Testis (tissue), 3 donors: ENCODE measurements around the gene HLA-A. TPM values are rescaled to one million over a fixed set of nuclear protein-coding genes. Genes with fewer than 3 reads are reported as not detected.

Experiments
- DNase-seq: peaks from one replicate; pipeline ENCODE4 v3.0.0-alpha.2; 2019
- H3K27ac ChIP-seq, 2 donors: fragments of 200-600 bp; sonication (generic); one replicate each; pipeline ENCODE4 v1.5.1; 2019
- H3K27me3 ChIP-seq: fragments of 200-600 bp; sonication (generic); one replicate; pipeline ENCODE4 v1.5.1; 2019
- H3K36me3 ChIP-seq: fragments of 200-600 bp; sonication (generic); one replicate; pipeline ENCODE4 v1.5.1; 2017; ENCODE audit warnings: low read depth; ENCODE audit errors: missing control alignments
- H3K4me1 ChIP-seq: fragments of 200-600 bp; sonication (generic); one replicate; pipeline ENCODE4 v1.5.1; 2019
- H3K4me3 ChIP-seq, 2 donors: fragments of 200-600 bp; sonication (generic); one replicate each; pipeline ENCODE4 v1.5.1; 2017 to 2019
- H3K9me3 ChIP-seq: fragments of 200-600 bp; sonication (generic); one replicate; pipeline ENCODE4 v1.5.1; 2017
- CTCF ChIP-seq, 3 experiments: fragments of 450-650 bp in 2 of 3; fragments of 200-600 bp in 1 of 3; sonication (generic) in 1 of 3; IDR thresholded peaks; one replicate each; pipeline ENCODE4 v1.5.1; 2016 to 2019; ENCODE audit warnings: antibody characterized with exemption in 3 of 3, mild to moderate bottlenecking in 2 of 3, moderate library complexity in 1 of 3
- POLR2A ChIP-seq: fragments of 450-650 bp; IDR thresholded peaks from one replicate; pipeline ENCODE4 v1.6.1; 2017; ENCODE audit warnings: antibody characterized with exemption, mild to moderate bottlenecking, moderate library complexity
- WGBS, 2 donors: methylation state at CpG; one replicate each; pipeline ENCODE4 v1.1.5; 2018; 5-methylcytosine and 5-hydroxymethylcytosine counted together
- intact Hi-C: fragments of 100-400 bp; cut with DNase I; formaldehyde crosslinking; loops from one replicate; pipeline ENCODE4 v1.15.1; 2023; ENCODE audit warnings: low total_unique reads
- polyA plus RNA-seq: library from polyadenylated mRNA; stranded (reverse); fragments of 350-450 nt; fragmentation: Illumina TruSeq; extraction: RNeasy Lipid Tissue Mini Kit (QIAGEN cat#74804); gene quantifications from one replicate; pipeline ENCODE4 v1.2.3, GENCODE V29; 2014; ENCODE audit warnings: low read depth, low replicate concordance; ENCODE audit not compliant: insufficient read depth
- total RNA-seq, 2 donors: library from RNA; depleted of rRNA; stranded (reverse); fragments of >200 nt; gene quantifications; one replicate each; pipeline ENCODE4 v1.2.3, GENCODE V29; 2016

Gene HLA-A
- total and polyA plus RNA-seq, 3 donors from 2014 or later, result 282 to 586 (median 504) TPM

- Histone ChIP-seq H3K4me1 (no peaks in the 10 kb centered on the region), H3K27ac (no peak overlapping the region), H3K4me3 (no peak overlapping the region), H3K36me3 (no peaks in the 10 kb centered on the region), H3K9me3 (no peaks in the 10 kb centered on the region), H3K27me3 (no peaks in the 10 kb centered on the region)
- no peak for DNase-seq
- TF ChIP-seq CTCF (IDR thresholded peaks at IDR 0.05) (no peak), POLR2A (no peak)
- intact Hi-C loops, result no loop called here
- WGBS, 2 donors, result 64 to 88% methylated on average over 1 of the region's 1 CpG
Measured at GRCh38 chr6:29916741-29917140, 25.6 kb upstream of the HLA-A start.

- Histone ChIP-seq H3K27ac (no peak overlapping the region), H3K4me1 (no peaks in the 10 kb centered on the region), H3K36me3 (no peaks in the 10 kb centered on the region), H3K9me3 (no peaks in the 10 kb centered on the region), H3K27me3 (no peaks in the 10 kb centered on the region), H3K4me3 (no peak overlapping the region)
- no peak for TF ChIP-seq POLR2A
- TF ChIP-seq CTCF (IDR thresholded peaks at IDR 0.05), result no peak
- intact Hi-C loops, result no loop called here
- WGBS, 2 donors, result 68 to 89% methylated on average over 2 of the region's 2 CpGs
- DNase-seq, result no peak
Measured at GRCh38 chr6:29917857-29918256, 24.5 kb upstream of the HLA-A start.

GRCh38 chr6:29919506-29920445 lies 22.6 kb upstream of the HLA-A start:
- TF ChIP-seq POLR2A (no peak), CTCF (IDR thresholded peaks at IDR 0.05) (no peak)
- no peaks in the 10 kb centered on the region for H3K27me3 ChIP-seq
- H3K36me3 ChIP-seq, result no peaks in the 10 kb centered on the region
- no peaks in the 10 kb centered on the region for H3K4me1 ChIP-seq
- WGBS, 2 donors, result 75 to 80% methylated on average over 1 of the region's 1 CpG
- H3K4me3 ChIP-seq, result no peak overlapping the region
- DNase-seq, result no peak
- no peak overlapping the region for H3K27ac ChIP-seq
- H3K9me3 ChIP-seq, result no peaks in the 10 kb centered on the region
- intact Hi-C loops, result no loop called here

GRCh38 chr6:29924287-29924686 lies 18.0 kb upstream of the HLA-A start:
- Histone ChIP-seq H3K36me3 (no peaks in the 10 kb centered on the region), H3K4me3 (no peak overlapping the region), H3K9me3 (no peaks in the 10 kb centered on the region), H3K27me3 (no peaks in the 10 kb centered on the region), H3K27ac (no peak overlapping the region), H3K4me1 (no peaks in the 10 kb centered on the region)
- 86 to 98% methylated on average over 3 of the region's 3 CpGs for WGBS, 2 donors
- intact Hi-C loops, result no loop called here
- TF ChIP-seq CTCF (IDR thresholded peaks at IDR 0.05) (no peak), POLR2A (no peak)
- no peak for DNase-seq

GRCh38 chr6:29924731-29925130 lies 17.6 kb upstream of the HLA-A start:
- no peaks in the 10 kb centered on the region for H3K36me3 ChIP-seq
- no peak for DNase-seq
- H3K27me3 ChIP-seq, result no peaks in the 10 kb centered on the region
- H3K27ac ChIP-seq, result no peak overlapping the region
- no peaks in the 10 kb centered on the region for H3K4me1 ChIP-seq
- intact Hi-C loops, result no loop called here
- no peaks in the 10 kb centered on the region for H3K9me3 ChIP-seq
- WGBS, 2 donors, result 50 to 57% methylated on average over 3 of the region's 3 CpGs
- TF ChIP-seq POLR2A, result no peak
- no peak for TF ChIP-seq CTCF (IDR thresholded peaks at IDR 0.05)
- H3K4me3 ChIP-seq, result no peak overlapping the region
